ENCODE data around the gene RHBDF2.

Gene RHBDF2

GRCh38 chr17:76490112-76490710, 11.0 kb downstream of the RHBDF2 start:
- in situ Hi-C loops (cut with MboI; ENCODE audit: low pct_unique_long_range_greater_than_20kb, low sequenced_read_pairs), result no loop called here
- DNase-seq, result no peak

- no peak for DNase-seq
- in situ Hi-C loops (cut with MboI; ENCODE audit: low pct_unique_long_range_greater_than_20kb, low sequenced_read_pairs), result no loop called here
Observed at GRCh38 chr17:76487451-76488192, 13.6 kb downstream of the RHBDF2 start.

- DNase-seq, result no peak
Observed at GRCh38 chr17:76485569-76485968, 15.7 kb downstream of the RHBDF2 start.

GRCh38 chr17:76484228-76484725, 16.9 kb downstream of the RHBDF2 start:
- DNase-seq, result no peak
- in situ Hi-C loops (cut with MboI; ENCODE audit: low pct_unique_long_range_greater_than_20kb, low sequenced_read_pairs), result no loop called here

More at GRCh38 chr17:76485569-76485968, 15.7 kb downstream of the RHBDF2 start:
- in situ Hi-C loops (cut with MboI; ENCODE audit: low pct_unique_long_range_greater_than_20kb, low sequenced_read_pairs), result no loop called here

DNA sequence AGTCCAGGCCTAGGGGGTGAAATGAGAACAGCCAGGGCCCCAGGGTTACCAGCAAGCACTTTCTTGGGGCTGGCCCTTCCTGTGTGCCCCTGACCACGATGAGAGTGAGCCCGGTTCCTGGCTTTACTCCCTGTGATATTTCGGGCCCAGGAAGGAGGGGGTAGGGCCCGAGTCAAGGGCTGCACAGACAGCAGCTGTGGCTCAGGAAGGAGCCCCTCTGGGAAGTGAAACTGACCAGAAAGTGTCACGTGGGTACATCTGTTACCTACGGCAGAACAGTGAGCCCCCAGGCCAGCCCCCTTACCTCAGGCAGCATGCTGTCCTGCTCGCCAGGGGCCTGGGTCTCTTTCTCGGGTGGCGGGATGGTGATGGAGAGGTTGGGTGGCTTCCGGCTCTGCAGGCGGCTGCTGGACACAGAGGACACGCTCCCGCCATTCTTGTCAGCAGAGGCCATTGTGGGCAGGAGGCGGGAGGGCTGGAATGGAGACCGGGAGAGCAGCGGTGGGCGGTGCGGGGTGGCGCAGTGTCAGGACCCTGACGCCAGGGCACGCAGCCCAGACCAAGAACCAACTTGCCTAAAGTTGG, 20.1 kb downstream of the RHBDF2 start:
- in situ Hi-C loops (cut with MboI; ENCODE audit: low pct_unique_long_range_greater_than_20kb, low sequenced_read_pairs), result no loop called here
- no peak for DNase-seq

GRCh38 chr17:76480632-76481031, 20.6 kb downstream of the RHBDF2 start:
- in situ Hi-C loops (cut with MboI; ENCODE audit: low pct_unique_long_range_greater_than_20kb, low sequenced_read_pairs), result no loop called here
- DNase-seq, result peak; percentile 49

DNA sequence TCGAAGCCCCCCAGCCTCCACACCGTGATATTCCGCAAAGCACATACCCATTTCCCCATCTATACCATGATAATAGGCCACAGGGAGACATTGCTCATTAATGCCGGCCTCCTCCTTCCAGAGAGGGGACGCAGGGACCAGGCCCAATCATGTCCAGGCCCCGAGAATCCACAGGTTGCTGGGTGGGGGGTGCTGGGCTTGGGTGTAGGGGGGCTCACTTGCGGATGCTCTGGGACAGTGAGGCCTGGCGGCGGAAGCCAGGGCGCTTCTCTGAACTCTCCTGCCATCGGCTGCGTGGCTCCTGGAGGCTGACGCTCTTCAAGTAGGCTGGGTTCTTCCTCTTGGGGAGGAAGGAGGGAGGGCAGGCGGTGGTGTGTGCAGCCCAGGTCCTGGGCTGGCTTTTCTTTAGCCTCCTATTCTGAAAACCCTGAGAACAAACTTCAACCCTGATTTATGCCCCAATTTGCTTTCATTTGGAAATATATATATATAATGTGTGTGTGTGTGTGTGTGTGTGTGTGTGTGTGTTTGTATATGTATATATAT, 21.6 kb downstream of the RHBDF2 start:
- in situ Hi-C loops (cut with MboI; ENCODE audit: low pct_unique_long_range_greater_than_20kb, low sequenced_read_pairs), result no loop called here
- DNase-seq, result no peak

DNA sequence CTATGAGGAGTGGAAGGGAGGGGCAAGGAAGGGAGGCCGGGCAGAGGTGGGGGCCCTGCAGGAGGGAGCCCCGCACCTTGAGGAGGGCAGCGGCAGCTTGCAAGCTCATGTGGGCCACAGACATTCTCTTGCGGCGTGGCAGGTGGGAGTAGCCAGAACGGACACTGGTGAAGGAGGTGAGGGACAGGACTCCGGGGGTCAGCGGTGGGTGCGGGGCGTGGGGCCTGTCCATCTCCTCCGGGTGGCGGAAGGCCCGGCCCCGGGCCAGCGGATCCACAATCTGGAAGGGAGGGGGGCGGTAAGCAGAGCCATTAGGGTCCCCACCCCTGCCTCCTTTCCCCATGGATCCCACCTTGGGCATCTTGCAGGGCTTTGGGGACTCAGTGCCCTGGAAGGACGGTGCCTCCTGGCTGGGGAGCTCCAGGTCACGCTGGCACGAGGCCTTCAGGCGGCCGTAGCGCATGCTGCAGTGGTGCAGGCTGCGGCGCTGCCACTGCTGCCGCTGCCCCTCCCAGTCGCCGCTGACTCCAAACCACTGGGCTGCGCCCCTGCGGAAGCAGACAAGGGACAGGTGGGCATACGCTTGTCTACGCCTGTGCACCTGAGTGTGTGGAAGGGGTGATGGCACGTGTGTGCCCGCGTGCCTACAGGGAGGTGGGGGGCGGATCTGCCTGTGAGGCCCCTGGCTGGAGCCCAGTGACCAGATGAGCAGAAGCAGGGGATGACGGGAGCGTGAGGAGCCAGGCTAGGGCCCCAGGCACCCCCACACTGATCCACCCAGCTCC, 22.3 kb downstream of the RHBDF2 start:
- in situ Hi-C loops (cut with MboI; ENCODE audit: low pct_unique_long_range_greater_than_20kb, low sequenced_read_pairs), result no loop called here
- DNase-seq, result no peak

- in situ Hi-C loops (cut with MboI; ENCODE audit: low pct_unique_long_range_greater_than_20kb, low sequenced_read_pairs), result no loop called here
- DNase-seq, result no peak
Observed at GRCh38 chr17:76478097-76478496, 23.1 kb downstream of the RHBDF2 start.

- in situ Hi-C loops (cut with MboI; ENCODE audit: low pct_unique_long_range_greater_than_20kb, low sequenced_read_pairs), result no loop called here
- no peak for DNase-seq
Observed at GRCh38 chr17:76477576-76477975, 23.6 kb downstream of the RHBDF2 start.

DNA sequence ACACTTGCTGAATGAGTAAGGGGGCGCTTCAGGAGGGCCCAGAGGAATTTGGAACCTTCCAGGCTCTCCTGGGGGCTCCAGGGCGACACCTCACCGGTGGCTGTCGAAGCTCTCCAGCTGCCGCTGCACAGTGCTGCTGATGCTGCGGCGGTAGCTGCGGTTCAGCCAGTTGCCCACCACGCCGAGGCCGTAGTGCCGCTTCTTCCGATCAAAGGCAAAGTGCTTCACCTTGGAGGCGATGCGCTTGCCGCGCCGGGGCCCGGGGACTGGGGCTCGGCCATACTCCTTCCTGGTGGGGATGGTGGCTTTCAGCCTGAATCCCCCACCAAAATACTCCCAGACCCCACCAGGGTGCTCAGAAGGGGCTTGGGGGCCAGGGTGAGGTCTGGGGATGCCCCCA, 24.5 kb downstream of the RHBDF2 start:
- DNase-seq, result no peak
- in situ Hi-C loops (cut with MboI; ENCODE audit: low pct_unique_long_range_greater_than_20kb, low sequenced_read_pairs), result no loop called here

DNA sequence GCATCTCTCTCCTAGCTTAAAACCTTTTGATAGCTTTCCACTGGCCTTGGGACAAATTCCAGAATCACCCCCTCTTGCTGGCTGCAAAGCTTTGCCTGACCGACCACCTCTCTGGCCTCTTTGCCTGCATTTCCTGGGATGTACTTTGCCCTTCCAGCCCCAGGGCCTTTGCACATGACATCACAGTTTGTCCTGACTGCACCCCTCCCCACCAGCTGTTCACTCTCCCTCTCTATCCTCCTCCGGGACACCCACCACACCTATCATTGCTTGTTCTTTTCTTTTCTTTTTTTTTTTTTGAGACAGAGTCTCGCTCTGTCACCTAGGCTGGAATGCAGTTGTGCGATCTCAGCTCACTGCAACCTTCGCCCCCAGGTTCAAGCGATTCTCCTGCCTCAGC, 25.9 kb downstream of the RHBDF2 start:
- in situ Hi-C loops (cut with MboI; ENCODE audit: low pct_unique_long_range_greater_than_20kb, low sequenced_read_pairs), result no loop called here
- DNase-seq, result no peak

GRCh38 chr17:76474894-76475293, 26.3 kb downstream of the RHBDF2 start:
- in situ Hi-C loops (cut with MboI; ENCODE audit: low pct_unique_long_range_greater_than_20kb, low sequenced_read_pairs), result no loop called here
- no peak for DNase-seq

- in situ Hi-C loops (cut with MboI; ENCODE audit: low pct_unique_long_range_greater_than_20kb, low sequenced_read_pairs), result no loop called here
- DNase-seq, result no peak
Observed at GRCh38 chr17:76474238-76474637, 27.0 kb downstream of the RHBDF2 start.

GRCh38 chr17:76473541-76473985, 27.7 kb downstream of the RHBDF2 start:
- no peak for DNase-seq
- in situ Hi-C loops (cut with MboI; ENCODE audit: low pct_unique_long_range_greater_than_20kb, low sequenced_read_pairs), result no loop called here

GRCh38 chr17:76472726-76473125, 28.5 kb downstream of the RHBDF2 start:
- in situ Hi-C loops (cut with MboI; ENCODE audit: low pct_unique_long_range_greater_than_20kb, low sequenced_read_pairs), result no loop called here
- DNase-seq, result no peak

DNA sequence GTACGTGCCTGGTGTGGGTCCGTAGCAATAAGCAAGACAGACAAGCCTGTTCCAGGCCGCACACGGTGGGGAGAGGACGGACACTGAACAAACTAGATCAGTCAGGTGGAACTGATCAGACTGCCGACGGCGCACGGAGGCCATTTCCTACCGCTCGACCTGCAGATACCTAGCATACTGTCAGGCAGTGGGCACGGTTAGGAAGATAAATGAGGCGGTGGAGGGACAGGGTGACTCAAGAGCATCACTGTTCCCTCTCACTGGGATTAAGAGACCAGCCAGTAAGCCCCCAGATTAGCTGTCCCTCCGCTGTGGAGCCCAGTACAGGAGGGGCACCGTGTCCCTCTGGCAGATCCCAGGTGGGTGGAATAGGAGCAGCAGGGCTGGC, 29.0 kb downstream of the RHBDF2 start:
- no peak for DNase-seq
- in situ Hi-C loops (cut with MboI; ENCODE audit: low pct_unique_long_range_greater_than_20kb, low sequenced_read_pairs), result no loop called here

DNA sequence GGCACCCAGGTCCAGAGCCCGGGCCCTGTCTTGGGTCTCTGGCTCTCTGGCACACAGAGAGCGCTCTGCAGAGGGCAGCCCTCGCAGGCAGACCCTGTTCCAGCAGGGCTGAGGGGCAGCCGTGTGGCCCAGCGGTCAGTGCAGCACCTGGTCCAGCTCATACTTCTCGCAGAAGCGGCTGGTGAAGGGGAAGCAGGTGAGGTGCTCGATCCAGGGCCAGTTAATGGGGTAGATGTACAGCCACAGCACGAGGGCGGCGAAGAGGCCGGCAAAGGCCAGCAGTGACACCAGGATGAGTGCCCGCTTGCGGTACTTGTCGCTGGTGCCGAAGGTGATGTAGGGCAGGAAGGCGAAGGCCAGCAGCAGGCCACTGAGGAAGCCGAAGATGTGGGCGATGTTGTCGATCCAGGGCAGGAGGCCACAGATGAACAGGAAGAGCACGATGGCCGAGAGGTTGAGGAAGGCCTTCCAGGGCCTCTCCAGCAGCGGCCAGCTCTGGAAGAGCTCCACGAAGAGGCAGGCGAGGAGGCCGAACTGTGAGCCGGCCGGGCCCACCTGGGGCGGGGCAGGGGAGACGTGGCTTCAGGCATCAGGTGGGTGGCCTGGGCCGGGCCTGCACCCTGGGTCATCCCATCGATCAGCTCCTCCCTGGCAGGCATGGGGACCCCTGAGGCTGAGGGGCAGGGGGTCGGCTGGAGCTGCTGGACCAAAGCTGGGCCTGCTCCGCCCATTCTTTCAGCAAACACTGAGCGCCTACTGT, 29.5 kb downstream of the RHBDF2 start:
- in situ Hi-C loops (cut with MboI; ENCODE audit: low pct_unique_long_range_greater_than_20kb, low sequenced_read_pairs), result no loop called here

More for the DNA sequence above, 29.5 kb downstream of the RHBDF2 start:
- DNase-seq, result no peak

Measured in KBM-7 (cell line).